ENCODE measurements around the gene RAB11FIP4.

The RAB11FIP4 gene

DNA sequence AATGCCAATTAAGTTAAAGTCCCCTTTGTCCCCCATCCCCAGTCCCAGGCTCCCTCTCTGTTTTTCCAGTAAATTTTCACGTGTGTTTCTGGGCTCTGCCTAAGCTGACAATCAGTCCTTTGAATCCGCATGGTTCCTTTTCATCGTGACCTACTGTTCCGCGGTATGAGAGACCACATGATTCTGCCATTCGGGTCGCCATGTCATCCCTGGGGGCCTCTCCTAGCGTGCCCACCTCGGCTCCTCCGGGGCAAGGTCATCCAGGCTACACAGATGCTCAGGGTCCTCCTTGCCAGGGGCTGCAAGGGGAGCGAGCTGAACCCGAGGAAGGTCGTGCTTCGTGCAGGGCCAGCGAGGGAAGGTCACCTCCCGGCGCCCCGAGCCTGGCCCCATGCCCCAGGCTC, 157.6 kb downstream of the RAB11FIP4 start:
- peak; percentile 70 for DNase-seq (ENCODE audit: low spot score)

DNA sequence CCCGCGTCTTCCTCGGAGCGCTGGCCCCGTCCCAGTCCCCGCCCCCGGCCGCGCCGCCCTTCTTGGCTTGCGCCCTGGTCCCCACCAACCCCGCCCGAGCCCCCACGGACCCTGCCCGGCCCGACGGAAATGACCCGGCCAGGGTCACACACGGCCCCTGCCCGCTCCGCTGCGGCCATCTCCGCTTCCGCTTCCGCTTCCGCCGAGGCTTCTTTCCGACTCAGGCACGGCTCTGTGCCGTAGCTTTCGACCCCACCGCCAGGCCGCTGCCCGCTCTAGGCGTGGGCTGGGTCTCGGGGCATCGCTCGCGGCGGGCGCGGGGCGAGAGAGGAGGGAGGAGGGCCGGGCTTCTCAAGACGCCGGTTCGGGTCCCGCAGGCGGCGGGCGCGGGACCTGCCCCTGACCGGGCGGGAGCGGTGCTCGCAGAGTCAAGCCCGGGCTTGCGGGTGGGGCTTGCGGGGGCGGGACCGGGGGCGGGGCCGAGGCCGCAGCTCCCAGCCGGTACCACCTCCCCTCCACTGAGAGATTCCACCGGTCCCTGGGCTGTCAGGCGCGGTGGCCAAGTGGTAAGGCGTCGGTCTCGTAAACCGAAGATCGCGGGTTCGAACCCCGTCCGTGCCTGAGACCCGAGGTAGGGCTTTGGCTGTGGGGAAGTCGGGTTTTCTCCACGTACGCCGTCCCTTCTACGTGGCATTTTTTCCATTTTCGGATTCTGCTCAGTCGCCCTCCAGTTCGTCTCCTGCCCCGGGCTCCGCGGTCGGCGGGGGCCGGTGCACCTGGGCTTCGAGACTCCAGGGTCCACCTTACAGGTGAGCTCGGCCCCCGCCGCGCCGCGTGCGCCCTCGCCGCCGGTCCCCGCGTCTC, 158.3 kb downstream of the RAB11FIP4 start:
- peak; percentile 88 for DNase-seq (ENCODE audit: low spot score)

DNA sequence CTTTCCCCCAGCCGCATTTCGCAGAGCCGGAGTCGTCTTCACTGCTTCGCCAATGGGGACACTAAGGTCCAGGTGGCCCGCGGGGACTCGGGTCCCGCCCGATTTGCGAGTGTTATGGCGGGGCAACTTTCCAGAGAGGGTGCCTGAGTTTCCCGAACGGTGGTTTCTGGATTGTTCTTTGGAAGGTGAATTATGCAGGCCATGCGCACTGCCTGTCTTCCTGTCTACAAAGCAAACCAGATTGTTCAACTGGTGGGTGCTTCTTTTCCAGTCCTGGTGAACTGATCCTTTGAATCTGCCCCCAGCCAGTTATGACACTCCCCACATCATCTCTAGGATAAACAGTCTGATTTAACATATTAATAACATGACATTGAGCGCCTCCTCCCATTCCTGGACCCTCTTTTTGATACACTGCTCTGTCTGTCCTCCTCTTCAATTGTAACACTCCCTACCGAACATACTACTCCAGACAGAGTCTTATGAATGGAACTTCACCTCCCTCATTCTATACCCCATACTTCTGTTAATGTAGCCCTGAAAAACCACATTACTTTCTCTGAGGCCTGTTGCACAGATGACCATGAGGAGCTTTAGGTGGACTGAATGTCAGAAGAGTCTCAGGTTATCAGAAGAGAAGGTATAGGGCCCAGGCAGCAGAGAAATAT, 159.0 kb downstream of the RAB11FIP4 start:
- peak; percentile 39 for DNase-seq (ENCODE audit: low spot score)

DNA sequence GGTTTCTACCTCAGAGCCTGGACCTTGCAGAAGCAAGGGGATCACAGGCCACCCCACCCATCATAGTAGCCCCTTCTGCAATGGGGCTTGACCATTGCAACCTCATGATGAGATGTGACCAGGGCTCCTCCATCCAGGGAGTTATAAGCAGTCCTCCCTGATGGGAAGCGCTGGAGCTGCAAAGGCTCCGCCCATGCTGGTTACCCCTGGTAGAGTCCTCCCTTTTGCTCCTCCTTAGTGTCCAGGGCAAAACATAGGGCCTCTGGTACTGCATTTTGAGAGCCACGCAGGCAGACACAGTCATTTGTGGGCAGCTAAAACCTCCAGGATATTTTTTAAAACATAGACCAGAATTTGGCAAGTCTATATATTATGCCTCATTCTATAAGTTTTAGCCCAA, 161.1 kb downstream of the RAB11FIP4 start:
- DNase-seq (ENCODE audit: low spot score): no peak

DNA sequence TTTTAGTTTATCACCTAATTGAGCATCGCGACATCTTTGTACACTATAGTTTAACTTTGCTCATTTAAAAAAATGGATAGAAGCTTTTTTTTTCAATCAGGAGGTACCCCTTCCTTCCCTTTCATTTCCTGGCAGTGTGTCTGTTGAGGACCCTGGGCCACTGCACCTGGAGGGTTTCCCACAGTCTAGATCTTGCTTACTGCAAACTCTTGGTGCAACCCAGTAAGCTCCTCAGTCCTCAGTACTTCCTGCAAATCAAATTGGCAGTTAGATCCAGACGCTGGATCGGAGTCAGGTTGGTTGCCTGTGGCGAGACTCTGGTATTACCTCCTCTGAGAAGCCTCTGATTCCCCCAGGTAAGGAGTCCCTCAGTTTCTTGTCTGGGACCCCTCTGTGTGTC, 162.0 kb downstream of the RAB11FIP4 start:
- no peak for DNase-seq (ENCODE audit: low spot score)

DNA sequence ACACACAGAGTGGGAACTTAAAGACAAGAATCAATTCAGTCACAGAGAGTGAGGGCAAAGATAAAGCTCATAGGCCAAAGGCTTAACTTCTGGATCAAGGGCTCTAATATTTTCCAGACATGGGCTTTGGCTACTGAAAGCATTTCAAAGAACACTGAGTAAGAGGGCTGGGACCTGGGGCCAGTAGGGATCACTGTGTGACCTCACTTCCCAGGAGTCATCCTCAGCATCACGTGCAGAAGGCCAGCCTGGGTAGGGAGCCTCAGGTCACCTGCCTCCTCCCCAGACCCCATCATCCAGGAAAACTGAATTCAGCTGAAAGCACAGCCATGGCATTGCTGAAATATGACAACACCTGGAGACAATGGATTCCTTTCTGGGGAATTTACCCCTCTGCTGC, 163.5 kb downstream of the RAB11FIP4 start:
- DNase-seq (ENCODE audit: low spot score): no peak

DNA sequence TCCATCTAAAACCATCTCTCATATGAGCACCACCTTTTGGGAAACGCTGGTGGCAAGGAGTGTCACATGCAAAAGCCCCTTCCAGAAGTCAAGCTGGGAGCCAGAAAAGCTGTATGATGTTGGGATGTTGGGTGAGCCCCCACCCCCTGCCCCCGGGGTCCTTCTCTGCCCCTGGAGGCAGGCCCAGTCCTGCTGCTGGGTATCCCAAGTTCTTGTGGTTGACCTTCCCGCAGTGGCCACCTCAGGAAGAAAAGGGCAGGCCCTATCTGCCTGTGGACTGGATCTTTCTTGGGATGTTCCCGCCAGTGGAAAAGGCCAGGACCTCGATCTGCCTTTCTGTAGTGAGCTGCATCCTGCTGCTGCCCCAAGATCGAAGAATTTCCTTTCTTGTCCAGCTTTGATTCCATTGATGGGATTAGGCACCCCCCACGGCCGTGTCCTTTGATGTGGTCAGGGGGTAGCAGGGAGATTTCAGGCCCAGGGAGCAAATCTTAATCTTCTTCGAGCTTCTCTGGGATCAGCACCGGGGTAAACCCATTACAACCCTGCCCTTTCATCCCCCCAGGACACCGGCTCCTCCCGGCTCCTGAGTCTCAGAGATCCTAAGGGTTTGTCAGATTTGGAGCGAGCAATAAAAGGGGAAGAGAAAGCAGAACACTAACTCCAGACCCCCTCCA, 165.6 kb downstream of the RAB11FIP4 start:
- DNase-seq (ENCODE audit: low spot score): no peak

DNA sequence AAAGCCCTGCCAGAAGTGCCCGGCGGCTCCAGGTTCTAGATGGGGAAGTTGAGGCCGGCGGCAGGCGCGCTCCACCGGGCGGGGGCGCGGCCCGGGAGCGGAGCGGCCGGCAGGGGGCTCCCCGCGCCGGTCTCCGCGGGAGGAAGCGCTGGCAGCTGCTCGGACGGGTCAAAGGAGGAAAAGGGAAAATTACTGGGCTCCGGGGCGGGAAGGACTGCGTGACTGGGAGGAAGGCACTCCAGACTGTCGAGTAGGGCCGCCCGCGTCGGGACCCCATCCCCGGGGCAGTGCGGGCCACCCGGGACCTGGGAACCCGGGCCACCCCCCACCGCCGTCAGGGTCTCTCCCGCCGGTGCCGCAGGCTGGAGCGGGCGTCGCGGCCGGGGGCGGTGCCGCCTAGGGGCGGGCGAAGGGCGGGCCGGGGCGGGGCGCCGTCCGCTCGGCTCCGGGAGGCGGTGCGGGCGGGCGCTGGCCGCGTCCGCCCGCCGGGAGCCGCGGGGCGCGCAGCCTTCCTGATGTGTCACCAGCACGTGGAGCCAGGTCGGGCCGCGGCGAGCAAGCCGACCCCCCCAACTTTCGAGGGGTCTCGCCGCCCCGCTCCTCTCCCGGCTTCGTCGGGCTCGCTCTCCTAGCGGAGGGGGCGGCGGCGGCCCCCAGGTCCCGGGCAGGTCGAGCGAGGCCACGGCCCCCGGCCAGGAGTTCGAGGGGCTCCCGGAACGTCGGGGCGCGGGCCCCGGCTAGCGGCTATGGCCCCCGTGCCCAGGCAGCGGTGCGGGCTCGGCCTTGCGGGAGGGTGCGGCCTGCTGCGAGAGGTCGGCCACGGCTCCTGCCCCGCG, 167.5 kb downstream of the RAB11FIP4 start:
- peak; percentile 66 for DNase-seq (ENCODE audit: low spot score)

DNA sequence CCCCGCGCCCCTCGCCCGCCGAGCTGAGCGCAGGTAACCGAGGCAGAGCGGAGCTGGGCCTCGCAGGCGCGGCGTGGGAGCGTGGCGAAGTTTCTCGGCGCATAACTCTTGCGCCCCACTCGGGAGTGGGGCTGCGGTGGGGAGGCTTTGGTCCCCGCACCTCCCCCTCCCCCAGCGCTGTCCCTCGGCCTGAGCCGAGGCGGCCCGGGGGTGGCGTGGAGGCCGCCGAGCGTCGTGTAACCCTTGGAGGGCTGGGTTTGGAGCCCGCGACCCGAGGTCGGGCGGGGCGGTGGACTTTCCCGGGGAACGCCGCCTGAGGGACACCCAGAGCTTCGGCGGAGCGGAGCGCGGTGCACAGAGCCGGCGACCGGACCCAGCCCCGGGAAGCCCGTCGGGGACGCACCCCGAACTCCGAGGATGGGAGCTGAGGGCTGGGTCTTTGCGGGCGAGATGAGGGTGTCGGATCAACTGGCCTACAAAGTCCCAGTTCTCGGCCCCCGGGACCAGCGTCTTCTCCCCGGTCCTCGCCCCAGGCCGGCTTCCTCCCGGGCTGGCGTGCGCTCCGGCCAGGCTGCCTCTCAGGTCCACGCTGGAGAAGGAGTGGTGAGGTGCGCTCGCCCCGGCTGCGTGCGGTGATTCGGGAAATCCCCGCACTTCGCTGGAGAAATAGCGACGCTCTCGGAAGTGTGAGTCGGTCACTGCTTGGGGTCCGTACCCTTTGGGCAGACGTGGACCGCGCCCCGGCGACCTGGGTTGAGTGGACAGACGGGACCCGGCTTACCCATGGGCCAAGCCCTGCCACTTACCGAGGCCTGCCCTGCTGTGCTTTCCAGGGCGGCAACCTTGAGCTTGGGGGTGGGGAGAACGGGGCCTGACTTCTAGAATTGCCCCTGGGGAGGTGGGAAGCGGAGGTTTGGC, 168.4 kb downstream of the RAB11FIP4 start:
- DNase-seq (ENCODE audit: low spot score): no peak

DNA sequence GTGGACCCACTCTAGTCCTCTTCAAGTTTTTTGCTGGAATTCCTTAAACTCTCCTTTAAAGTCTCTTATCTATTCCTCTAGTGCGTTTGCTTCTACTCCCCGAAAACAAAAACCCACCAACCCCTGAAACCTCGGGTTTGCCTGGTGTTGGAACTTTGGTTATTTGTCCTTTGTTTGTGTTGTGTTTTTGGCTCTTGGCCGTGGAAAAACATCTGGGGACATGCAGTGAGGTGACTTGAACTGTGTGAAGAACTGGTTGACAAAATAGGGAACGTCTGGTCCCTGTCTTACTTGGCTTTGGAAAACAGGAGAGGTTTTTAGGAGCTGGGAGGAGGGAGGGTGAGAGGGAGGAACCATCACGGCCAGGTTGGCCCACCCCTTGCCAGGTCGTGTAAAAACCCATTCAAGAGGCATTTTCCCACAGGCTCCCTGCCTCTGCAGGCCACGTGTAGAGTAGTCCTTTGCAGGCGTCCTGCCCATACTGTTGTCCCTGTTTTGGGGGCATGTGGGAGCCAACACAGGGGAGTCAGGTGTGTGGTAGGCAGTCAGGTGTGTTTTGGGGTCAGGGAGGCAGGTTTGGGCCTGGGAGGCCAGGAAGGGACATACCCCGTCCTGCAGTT, 169.3 kb downstream of the RAB11FIP4 start:
- DNase-seq (ENCODE audit: low spot score): no peak

DNA sequence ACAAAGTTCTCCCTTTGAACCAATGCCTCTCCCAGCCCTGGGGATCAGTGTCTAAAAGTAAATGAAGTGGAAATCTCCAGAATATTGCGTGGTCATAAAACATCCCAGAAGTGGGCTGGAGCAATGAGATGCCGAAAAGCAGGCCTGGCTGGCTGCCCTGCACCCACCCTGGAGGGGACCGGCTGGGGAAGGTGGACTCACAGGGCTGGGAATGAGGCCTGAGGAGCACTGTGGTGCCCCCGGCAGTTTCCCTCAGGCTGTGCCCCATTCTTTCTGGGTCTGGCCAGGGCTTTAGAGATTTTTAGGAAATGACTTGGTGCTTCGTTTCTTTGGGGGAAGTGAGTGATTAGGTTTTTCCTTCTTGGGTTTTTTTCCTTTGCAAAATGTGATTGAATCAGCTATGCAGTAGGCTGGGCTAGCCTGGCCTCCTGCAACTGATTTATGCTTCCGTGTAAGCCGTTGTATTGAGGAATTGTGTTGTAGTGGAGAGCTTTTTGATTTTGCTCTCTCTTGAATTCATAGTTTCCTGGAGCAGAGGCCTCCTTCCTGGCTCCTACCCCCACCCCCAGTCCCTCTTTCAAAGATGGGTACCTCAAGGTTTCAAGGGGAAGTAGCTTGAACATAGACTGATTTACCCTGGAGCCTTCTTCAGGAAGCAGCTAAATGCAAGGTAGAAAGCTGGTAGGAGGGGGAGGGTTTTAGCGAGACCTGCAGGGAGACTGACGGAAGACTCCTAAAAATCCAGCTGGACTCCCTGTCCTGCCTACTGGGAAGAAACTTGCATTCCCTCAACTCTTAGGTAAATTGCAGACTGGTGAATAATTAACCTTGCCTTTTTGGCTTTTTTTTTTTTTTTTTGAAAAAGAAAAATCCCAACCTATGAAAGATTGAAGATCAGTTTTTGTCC, 170.2 kb downstream of the RAB11FIP4 start:
- DNase-seq (ENCODE audit: low spot score): peak; percentile 24

DNA sequence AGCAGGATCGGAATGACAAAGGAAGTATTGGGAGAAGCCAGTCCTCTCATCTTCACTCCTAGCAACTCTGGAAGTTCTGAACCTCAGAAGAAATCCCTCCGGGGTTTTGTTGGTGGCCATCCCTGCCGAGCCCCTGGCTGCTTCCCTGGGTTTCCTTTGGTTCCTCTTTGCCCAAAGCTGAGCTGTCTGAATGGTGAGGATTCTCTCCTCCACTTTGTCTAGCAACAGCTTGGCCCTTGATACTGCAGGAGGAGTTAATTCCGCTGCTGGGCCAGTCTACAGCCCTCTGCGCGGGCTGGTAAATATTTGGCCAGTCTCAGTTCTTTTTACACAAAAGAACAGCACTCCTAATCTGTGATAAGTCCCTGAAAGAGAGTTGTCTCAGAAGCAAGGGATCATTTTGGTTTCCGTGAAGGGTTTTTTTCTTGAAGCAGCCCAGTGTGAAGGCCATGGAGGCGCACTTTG, 170.9 kb downstream of the RAB11FIP4 start:
- DNase-seq (ENCODE audit: low spot score): no peak

DNA sequence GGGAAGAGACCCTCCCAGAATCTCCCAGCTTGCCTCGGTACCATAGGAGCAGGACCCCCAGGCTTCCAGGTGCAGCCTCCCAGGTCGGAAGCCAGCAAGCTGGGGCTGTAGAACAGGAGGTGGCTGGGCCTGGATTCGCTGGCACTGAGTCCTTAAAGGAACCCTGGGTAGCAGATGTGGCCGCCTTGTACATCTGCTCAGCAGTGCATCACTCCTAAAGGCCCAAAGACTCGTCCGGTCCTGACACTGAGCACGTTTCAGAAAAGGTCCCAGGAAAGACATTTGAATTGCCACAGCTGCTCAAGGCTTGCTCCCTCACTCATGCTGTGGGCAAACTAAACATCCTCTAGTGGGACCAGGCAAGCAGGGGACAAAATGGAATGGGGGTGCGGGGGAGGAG, 172.8 kb downstream of the RAB11FIP4 start:
- no peak for DNase-seq (ENCODE audit: low spot score)

DNA sequence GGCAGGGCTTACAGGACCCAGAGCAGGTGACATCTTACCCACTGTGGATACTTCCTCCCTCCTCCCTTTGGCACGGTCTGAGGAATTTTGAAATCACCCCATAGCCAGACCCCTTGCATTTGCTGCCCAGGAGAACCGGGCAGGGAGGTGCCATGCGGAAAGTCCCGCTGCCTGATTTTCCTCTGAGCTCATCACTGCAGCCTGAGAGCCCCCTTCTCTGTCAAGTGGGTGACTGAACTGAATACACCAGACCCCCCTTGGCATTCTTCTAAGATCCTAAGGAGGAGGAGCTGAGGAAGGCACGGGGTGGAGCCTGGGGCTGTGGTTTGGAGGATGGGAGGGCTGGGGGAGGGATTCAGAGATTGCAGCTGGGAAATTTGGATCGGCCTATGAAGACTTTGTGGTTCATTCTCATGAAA, 173.4 kb downstream of the RAB11FIP4 start:
- DNase-seq (ENCODE audit: low spot score): no peak

DNA sequence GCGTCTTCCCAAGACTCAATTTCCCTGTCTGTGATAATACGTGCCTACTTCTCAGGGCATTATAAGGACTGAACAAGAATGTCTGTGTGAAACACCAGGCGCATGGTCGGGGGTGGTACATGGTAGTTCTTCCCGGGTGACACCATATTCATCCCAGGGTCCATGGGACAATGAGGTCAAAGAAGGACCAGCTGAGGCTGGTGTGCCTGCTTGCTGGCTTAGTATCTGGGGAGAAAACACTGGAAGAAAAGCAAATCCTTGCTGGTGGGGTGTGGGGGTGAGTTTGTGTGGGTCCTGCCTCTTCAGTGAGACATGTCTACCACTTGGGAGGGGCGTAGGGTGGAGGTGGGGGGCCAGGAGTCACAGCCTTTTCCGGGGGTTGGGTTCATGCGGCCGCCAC, 174.2 kb downstream of the RAB11FIP4 start:
- no peak for DNase-seq (ENCODE audit: low spot score)

DNA sequence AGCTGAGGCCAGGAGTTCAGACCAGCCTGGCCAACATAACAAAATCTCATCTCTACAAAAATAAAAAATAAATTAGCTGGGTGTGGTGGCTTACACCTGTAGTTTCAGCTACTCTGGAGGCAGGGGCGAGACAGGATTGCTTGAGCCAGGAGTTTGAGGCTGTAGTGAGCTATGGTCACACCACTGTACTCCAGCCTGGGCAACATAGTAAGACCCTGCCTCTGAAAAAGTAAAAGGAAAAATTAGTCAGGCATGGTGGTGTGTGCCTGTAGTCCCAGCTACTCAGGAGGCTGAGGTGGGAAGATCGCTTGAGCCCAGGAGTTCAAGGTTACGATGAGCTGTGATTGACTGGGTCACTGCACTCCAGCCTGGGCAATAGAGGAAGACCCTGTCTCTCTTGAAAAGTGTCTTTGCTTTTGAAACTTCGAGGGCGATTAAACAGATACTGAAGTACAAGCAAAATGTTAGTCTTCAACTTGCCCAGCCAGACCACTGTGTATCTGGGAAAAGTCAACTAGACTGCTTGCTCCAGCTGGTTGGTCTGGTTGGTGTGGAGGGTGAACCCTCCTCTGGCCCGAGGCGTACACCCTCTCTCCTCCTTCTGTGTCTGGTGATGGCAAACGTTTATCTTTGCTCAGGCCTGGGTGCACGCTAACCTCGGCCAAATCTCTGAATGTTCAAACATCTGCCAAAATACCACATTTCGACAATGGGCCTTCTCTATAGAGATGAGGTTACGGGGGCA, 174.9 kb downstream of the RAB11FIP4 start:
- no peak for DNase-seq (ENCODE audit: low spot score)

DNA sequence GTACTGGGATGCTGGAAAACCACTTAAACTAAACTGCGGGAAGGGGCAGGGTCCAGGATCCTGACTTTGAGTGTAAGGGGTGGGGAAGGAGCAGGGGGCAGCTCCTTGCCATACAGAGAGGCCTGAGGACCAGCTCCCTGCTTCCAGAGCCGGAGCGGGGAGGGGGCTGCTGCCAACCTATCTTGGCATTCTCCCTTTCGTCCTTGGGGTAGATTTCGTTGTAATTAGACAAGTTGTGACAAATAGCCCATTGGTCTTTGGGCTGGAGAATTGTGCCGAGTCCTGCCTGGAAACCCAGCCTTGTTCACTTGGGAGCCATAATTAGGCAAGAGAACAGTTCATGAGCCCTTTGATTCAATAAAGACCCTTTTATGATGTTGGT, 175.5 kb downstream of the RAB11FIP4 start:
- DNase-seq (ENCODE audit: low spot score): no peak

DNA sequence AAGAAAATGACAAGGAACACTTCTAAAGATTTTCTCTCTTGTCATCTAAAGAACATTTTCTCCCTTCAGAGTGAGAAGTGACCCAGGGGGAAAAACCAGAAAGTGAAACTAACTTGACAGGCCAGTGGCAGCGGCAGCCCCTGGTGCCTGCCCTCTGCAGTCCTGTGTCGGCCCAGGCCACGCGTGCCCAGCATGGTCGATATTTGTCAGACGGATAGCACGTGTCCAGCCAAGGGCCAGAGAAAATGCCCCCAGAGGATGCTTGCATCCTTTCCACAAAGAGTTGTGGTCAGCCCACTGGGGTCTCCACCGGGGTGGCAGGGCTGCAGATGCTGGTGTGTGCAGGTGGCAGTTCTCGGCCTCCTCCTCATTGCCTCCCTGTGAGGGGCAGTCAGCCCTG, 176.6 kb downstream of the RAB11FIP4 start:
- peak; percentile 39 for DNase-seq (ENCODE audit: low spot score)

DNA sequence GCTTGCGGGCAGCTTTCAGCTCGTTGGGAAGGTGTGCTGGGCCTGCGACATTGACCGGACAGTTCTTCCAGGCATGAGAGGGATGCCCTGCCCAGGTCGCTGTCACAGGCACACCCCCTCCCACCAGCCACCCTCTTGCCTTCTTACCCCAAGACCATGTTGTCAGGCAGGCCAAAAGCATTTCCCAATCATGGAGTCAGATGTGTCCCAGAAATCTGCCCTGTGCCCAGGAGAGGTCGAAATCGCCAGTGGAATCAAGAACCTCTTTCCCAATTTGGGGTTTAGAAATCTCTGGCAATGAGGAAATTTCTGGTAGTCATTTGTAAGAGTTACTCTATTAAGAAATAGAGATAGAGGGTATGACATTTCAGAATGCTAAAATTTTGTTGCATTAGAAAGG, 177.1 kb downstream of the RAB11FIP4 start:
- DNase-seq (ENCODE audit: low spot score): no peak
